Peyer's patch (tissue), 4 donors: ENCODE data around the gene NEURL3.

ENCODE experiments used
- POLR2A ChIP-seq, 2 donors: fragments of 450-650 bp; IDR thresholded peaks; one replicate each; pipeline ENCODE4 v1.5.1; 2017; ENCODE audit warnings: antibody characterized with exemption in 2 of 2, mild to moderate bottlenecking in 2 of 2, moderate library complexity in 2 of 2
- TF ChIP-seq, protein P1 (sequence below), 6 experiments: fragments of 450-650 bp in 4 of 6; fragments of 200-600 bp in 2 of 6; sonication (generic) in 1 of 6; IDR thresholded peaks; one replicate each; pipeline ENCODE4 v1.5.1; 2017 to 2019; ENCODE audit warnings: antibody characterized with exemption in 6 of 6, mild to moderate bottlenecking in 3 of 6, moderate library complexity in 1 of 6

DNA sequence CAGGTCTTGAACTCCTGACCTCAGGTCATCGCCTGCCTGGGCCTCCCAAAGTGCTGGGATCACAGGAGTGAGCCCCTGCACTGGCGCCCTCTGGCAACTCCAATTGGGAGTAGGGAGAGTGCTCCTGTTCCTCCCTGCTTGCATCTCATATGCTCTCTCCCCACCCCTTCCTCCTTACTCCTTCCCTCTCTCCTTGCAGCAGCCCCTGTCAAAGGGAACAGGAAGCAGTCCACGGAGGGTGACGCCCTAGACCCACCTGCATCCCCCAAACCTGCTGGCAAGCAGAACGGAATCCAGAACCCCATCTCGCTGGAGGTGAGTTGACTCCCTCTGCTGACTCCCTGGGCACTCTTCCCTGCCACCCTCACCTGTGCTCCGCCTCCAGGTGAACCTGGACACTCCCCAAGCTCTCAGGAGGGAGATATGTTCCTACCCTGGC lies 42.1 kb upstream of the NEURL3 start:
- TF ChIP-seq POLR2A (IDR thresholded peaks at IDR 0.05): no peak
- TF ChIP-seq, protein P1, sequence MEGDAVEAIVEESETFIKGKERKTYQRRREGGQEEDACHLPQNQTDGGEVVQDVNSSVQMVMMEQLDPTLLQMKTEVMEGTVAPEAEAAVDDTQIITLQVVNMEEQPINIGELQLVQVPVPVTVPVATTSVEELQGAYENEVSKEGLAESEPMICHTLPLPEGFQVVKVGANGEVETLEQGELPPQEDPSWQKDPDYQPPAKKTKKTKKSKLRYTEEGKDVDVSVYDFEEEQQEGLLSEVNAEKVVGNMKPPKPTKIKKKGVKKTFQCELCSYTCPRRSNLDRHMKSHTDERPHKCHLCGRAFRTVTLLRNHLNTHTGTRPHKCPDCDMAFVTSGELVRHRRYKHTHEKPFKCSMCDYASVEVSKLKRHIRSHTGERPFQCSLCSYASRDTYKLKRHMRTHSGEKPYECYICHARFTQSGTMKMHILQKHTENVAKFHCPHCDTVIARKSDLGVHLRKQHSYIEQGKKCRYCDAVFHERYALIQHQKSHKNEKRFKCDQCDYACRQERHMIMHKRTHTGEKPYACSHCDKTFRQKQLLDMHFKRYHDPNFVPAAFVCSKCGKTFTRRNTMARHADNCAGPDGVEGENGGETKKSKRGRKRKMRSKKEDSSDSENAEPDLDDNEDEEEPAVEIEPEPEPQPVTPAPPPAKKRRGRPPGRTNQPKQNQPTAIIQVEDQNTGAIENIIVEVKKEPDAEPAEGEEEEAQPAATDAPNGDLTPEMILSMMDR (IDR thresholded peaks at IDR 0.05): no peak
